Stimulated activated CD4-positive, alpha-beta T cell treated with anti-CD3 and anti-CD28 coated beads, TNF-alpha, amount 100 ng/mL, for 1 hour (primary cell): ENCODE measurements around the gene SEPHS1.

ENCODE experiments used
- DNase-seq, 3 donors: peaks; one replicate each; pipeline ENCODE4 v3.0.0-alpha.2; 2020; ENCODE audit warnings: low read depth in 3 of 3, low spot score in 1 of 3

SEPHS1 gene

GRCh38 chr10:13328613-13329012 is 19.5 kb downstream of the SEPHS1 start:
- DNase-seq: no peak

- DNase-seq: no peak
These were observed 20.0 kb downstream of the SEPHS1 start for GRCh38 chr10:13328126-13328525.

- DNase-seq: no peak
These were observed 20.6 kb downstream of the SEPHS1 start for GRCh38 chr10:13327534-13327933.

DNA sequence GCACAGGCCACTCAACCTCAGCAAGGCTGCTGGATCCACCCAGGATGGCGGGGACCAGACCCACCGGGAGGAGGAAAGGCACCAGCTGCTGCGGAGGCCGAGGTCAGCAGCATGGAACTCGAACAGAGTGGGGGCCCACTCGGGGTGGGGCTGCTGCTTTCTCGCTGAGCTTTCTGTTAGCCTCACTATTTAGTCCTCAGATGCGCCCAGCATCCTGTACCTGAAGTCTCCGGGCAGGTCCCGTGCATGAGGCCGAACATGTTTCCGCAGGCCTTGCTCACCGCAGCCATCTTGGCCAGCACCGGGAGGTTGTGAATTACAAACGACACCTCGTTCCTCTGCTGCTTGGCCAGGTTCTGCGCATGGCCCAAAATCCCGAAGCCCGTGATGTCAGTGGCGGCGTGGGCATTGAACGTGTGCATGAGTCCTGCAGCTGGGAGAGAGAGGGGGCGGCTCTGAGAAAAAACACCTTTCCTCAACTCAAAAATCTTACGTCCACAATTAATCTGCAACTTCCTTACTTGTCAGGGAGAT is 25.4 kb downstream of the SEPHS1 start:
- no peak for DNase-seq

- no peak for DNase-seq
These were observed 26.5 kb downstream of the SEPHS1 start for GRCh38 chr10:13321576-13321975.

DNA sequence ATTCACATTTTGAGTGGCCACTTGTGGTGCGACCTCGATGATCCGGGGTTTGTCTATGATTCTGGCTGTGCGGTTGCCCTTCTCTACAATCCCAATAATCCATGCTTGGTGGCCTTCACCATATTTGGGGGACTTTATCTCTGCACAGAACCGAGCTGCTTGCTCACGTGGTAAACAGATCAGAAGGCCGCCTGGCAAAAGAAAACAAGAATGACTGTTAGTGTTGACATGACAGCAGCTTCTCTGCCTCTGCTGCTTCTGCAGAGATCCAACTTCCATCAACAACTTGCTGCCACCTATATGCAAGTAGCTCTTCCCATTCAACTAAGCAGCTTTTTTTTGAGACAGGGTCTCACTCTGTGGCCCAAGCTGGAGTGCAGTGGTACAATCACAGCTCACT is 28.9 kb downstream of the SEPHS1 start:
- DNase-seq: no peak

- DNase-seq: no peak
These were observed 30.6 kb downstream of the SEPHS1 start for GRCh38 chr10:13317474-13317873.

GRCh38 chr10:13316635-13317311 is 31.3 kb downstream of the SEPHS1 start:
- DNase-seq: no peak

- DNase-seq: no peak
These were observed 32.7 kb downstream of the SEPHS1 start for GRCh38 chr10:13315361-13315760.

- no peak for DNase-seq
These were observed 36.9 kb downstream of the SEPHS1 start for GRCh38 chr10:13311177-13311575.

GRCh38 chr10:13310518-13311176 is 37.4 kb downstream of the SEPHS1 start:
- DNase-seq: no peak

- DNase-seq: no peak
These were observed 38.3 kb downstream of the SEPHS1 start for GRCh38 chr10:13309792-13310191.

DNA sequence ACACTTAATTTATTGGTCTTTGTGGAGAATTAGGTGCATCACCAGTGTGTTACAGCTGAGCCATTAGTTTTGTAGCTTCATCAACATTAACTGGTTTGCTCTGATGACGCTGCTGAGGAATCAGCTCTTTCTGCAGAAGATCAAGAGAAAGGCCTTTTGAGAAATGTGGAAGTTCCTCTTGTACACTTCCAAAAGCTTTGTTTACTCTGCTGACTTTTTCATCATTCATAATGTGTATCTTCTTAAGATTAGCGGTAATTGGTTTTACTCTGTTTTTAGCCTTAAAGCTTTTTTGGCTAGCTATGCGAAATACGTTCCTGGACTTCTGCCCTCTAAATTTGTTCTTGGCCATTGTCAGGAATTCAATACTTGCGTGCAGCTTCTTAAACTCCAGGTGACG is 40.0 kb downstream of the SEPHS1 start:
- no peak for DNase-seq

DNA sequence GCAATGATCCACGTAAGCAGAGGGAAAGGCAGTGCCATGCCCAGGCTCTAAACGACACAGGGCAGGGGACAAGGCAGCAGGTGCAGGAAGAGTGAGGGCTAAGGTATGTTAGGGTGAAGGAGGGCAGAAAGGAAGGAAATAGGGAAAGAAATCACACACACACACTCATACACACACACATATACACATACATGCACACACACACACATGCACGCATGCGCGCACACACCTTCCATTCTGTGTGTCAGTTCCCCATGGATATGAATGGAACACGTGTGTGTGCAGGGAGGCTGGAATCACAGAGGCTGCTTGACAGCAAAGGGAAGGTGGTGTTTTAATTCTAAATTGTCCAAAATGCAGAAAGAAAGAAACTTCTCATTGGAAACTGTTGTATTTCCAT is 42.0 kb downstream of the SEPHS1 start:
- DNase-seq: no peak

- no peak for DNase-seq
These were observed 45.1 kb downstream of the SEPHS1 start for GRCh38 chr10:13302821-13303555.

GRCh38 chr10:13299437-13300287 is 48.4 kb downstream of the SEPHS1 start, which contains the start of gene PHYH:
TSS of gene PHYH (minus strand) at chr10:13300064. CDS start at chr10:13300042, 22 bp downstream.
- peak; percentile 45 to 60 (median 50) for DNase-seq

GRCh38 chr10:13298748-13299436 is 49.2 kb downstream of the SEPHS1 start:
- no peak for DNase-seq

DNA sequence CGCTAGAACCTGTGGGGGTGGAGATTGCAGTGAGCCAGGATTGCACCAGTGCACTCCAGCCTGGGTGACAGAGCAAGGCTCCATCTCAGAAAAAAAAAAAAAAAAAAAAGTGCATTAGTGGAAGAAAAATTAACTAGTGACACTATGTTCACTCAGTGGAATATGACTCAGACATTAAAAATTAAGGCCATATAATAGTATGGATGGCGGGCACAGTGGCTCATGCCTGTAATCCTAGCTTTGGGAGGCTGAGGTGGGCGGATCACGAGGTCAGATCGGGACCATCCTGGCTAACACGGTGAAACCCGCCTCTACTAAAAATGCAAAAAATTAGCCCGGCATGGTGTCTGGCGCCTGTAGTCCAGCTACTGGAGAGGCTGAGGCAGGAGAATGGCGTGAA is 51.6 kb downstream of the SEPHS1 start:
- no peak for DNase-seq

- DNase-seq: no peak
These were observed 53.3 kb downstream of the SEPHS1 start for GRCh38 chr10:13294784-13295183.
